ENCODE data around the gene PHACTR1.

DNA sequence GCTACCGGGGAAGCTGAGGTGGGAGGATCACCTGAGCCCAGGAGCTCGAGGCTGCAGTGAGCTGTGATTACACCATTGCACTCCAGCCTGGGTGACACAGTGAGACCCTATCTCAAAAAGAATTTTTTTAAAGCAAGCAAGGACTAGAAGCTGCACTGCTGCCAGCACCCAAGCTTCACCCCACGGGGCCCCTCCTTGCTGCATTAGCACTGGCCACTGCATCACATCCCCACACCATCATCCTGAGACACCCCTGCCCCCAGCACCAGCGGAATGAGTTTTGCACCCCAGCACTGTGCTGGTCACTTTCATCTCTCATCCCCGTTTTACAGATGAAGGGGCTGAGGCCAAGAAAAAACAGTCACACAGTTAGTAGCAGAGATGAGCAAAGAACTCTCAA lies 580.8 kb downstream of the PHACTR1 start:
- TF ChIP-seq, protein P1, sequence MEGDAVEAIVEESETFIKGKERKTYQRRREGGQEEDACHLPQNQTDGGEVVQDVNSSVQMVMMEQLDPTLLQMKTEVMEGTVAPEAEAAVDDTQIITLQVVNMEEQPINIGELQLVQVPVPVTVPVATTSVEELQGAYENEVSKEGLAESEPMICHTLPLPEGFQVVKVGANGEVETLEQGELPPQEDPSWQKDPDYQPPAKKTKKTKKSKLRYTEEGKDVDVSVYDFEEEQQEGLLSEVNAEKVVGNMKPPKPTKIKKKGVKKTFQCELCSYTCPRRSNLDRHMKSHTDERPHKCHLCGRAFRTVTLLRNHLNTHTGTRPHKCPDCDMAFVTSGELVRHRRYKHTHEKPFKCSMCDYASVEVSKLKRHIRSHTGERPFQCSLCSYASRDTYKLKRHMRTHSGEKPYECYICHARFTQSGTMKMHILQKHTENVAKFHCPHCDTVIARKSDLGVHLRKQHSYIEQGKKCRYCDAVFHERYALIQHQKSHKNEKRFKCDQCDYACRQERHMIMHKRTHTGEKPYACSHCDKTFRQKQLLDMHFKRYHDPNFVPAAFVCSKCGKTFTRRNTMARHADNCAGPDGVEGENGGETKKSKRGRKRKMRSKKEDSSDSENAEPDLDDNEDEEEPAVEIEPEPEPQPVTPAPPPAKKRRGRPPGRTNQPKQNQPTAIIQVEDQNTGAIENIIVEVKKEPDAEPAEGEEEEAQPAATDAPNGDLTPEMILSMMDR (IDR thresholded peaks at IDR 0.05): no peak
- no peak for TF ChIP-seq POLR2AphosphoS5 (IDR thresholded peaks at IDR 0.05)

All from prostate gland (tissue), 2 donors.